Loucy (cell line): ENCODE measurements around the gene ERP27.

Experiments used
- H2AFZ ChIP-seq: fragments of 200-600 bp; sonication (generic); 2 replicates; pipeline ENCODE4 v1.6.0; 2016; ENCODE audit warnings: antibody characterized with exemption, mild to moderate bottlenecking, low read length, moderate library complexity
- H3F3A ChIP-seq: fragments of 200-600 bp; 2 replicates; pipeline ENCODE4 v1.6.0; 2016; ENCODE audit warnings: antibody characterized with exemption, low read depth, mild to moderate bottlenecking
- H3K27me3 ChIP-seq: fragments of 200-600 bp; sonication (generic); 2 replicates; pipeline ENCODE4 v1.6.1; 2014; ENCODE audit warnings: low read length, mild to moderate bottlenecking; ENCODE audit not compliant: insufficient read depth, poor library complexity, severe bottlenecking
- H3K36me3 ChIP-seq: fragments of 200-600 bp; sonication (generic); 2 replicates; pipeline ENCODE4 v1.6.1; 2016; ENCODE audit warnings: low read length; ENCODE audit not compliant: insufficient read depth
- H3K4me1 ChIP-seq: fragments of 200-600 bp; sonication (generic); 2 replicates; pipeline ENCODE4 v1.5.1; 2014; ENCODE audit warnings: low read length, mild to moderate bottlenecking; ENCODE audit not compliant: insufficient read depth, poor library complexity, severe bottlenecking
- H3K4me2 ChIP-seq: fragments of 200-600 bp; sonication (generic); 2 replicates; pipeline ENCODE4 v1.6.0; 2014; ENCODE audit warnings: antibody characterized with exemption, low read length, low read depth, mild to moderate bottlenecking; ENCODE audit not compliant: poor library complexity, severe bottlenecking
- H3K4me3 ChIP-seq: fragments of 200-600 bp; sonication (generic); 2 replicates; pipeline ENCODE4 v1.5.1; 2014; ENCODE audit warnings: low read length, mild to moderate bottlenecking, mixed read lengths; ENCODE audit not compliant: poor library complexity, severe bottlenecking
- H3K79me2 ChIP-seq: fragments of 200-600 bp; sonication (generic); 2 replicates; pipeline ENCODE4 v1.6.1; 2014; ENCODE audit warnings: low read length; ENCODE audit not compliant: insufficient read depth
- H3K9ac ChIP-seq: fragments of 200-600 bp; sonication (generic); 2 replicates; pipeline ENCODE4 v1.6.0; 2014; ENCODE audit warnings: mild to moderate bottlenecking, low read depth, low read length, moderate library complexity; ENCODE audit not compliant: poor library complexity, severe bottlenecking
- H3K9me2 ChIP-seq: fragments of 200-600 bp; sonication (generic); replicated peaks from 2 replicates; pipeline ENCODE4 v1.6.1; 2016; ENCODE audit warnings: low read depth, low read length, mixed read lengths
- H3K9me3 ChIP-seq: fragments of 200-600 bp; sonication (generic); 2 replicates; pipeline ENCODE4 v1.6.1; 2014; ENCODE audit warnings: mild to moderate bottlenecking, antibody characterized with exemption, low read length, low read depth; ENCODE audit not compliant: insufficient read depth
- H4K20me1 ChIP-seq: fragments of 200-600 bp; sonication (generic); 2 replicates; pipeline ENCODE4 v1.6.0; 2014; ENCODE audit warnings: antibody characterized with exemption, low read length, mild to moderate bottlenecking; ENCODE audit not compliant: insufficient read depth, poor library complexity, severe bottlenecking
- CTCF ChIP-seq: fragments of 200-600 bp; sonication (generic); conservative IDR thresholded peaks from 2 replicates; pipeline ENCODE4 v1.5.1; 2014; ENCODE audit warnings: mild to moderate bottlenecking, antibody characterized with exemption, low read length
- EZH2phosphoT487 ChIP-seq: fragments of 200-600 bp; IDR thresholded peaks from 2 replicates; pipeline ENCODE4 v1.6.1; 2018; ENCODE audit warnings: antibody characterized with exemption, mild to moderate bottlenecking, moderate library complexity, borderline replicate concordance

ERP27 gene

GRCh38 chr12:14886271-14886670, 52.1 kb downstream of the ERP27 start:
- Histone ChIP-seq H3K4me3 (no peak overlapping the region), H3K4me1 (peaks cover 19% of the 10 kb centered on the region), H3K4me2 (no peak overlapping the region), H4K20me1 (no peaks in the 10 kb centered on the region), H3K79me2 (no peaks in the 10 kb centered on the region), H3K9me3 (no peaks in the 10 kb centered on the region), H3K9me2 (no peaks in the 10 kb centered on the region), H3F3A (no peaks in the 10 kb centered on the region), H3K9ac (no peak overlapping the region), H3K27me3 (no peaks in the 10 kb centered on the region), H3K36me3 (no peaks in the 10 kb centered on the region), H2AFZ (no peak overlapping the region)
- no peak for TF ChIP-seq EZH2phosphoT487
- TF ChIP-seq CTCF = no peak

- Histone ChIP-seq H3K4me1 (peaks cover 22% of the 10 kb centered on the region), H2AFZ (no peak within 1 kb of the TSS), H3K79me2 (no peaks in the 10 kb centered on the region), H3K9me3 (no peaks in the 10 kb centered on the region), H3K4me3 (peak within 1 kb of the TSS; percentile 47), H3F3A (no peaks in the 10 kb centered on the region), H3K36me3 (no peaks in the 10 kb centered on the region), H4K20me1 (no peaks in the 10 kb centered on the region), H3K9ac (no peak within 1 kb of the TSS), H3K9me2 (no peaks in the 10 kb centered on the region), H3K27me3 (no peaks in the 10 kb centered on the region), H3K4me2 (peak within 1 kb of the TSS; percentile 61)
- TF ChIP-seq CTCF = no peak
- TF ChIP-seq EZH2phosphoT487 = no peak
Observed at GRCh38 chr12:14885718-14886221, 52.6 kb downstream of the ERP27 start, which contains the start of gene MGP. TSS of gene MGP (minus strand) at chr12:14885854. CDS start at chr12:14885791, 63 bp downstream.

GRCh38 chr12:14884458-14884878, 53.9 kb downstream of the ERP27 start:
- H3K9me3 ChIP-seq = no peaks in the 10 kb centered on the region
- H3K79me2 ChIP-seq = no peaks in the 10 kb centered on the region
- no peak overlapping the region for H3K9ac ChIP-seq
- no peak overlapping the region for H2AFZ ChIP-seq
- TF ChIP-seq CTCF (no peak), EZH2phosphoT487 (no peak)
- peak overlapping the region; percentile 47 for H3K4me3 ChIP-seq
- no peaks in the 10 kb centered on the region for H3K27me3 ChIP-seq
- no peaks in the 10 kb centered on the region for H4K20me1 ChIP-seq
- peak overlapping the region; percentile 61 for H3K4me2 ChIP-seq
- H3K4me1 ChIP-seq = peaks cover 29% of the 10 kb centered on the region
- no peaks in the 10 kb centered on the region for H3F3A ChIP-seq
- H3K36me3 ChIP-seq = no peaks in the 10 kb centered on the region
- no peaks in the 10 kb centered on the region for H3K9me2 ChIP-seq
